Activated effector memory CD4-positive, alpha-beta T cell treated with anti-CD3 and anti-CD28 coated beads, Interleukin-2, amount 50 U/mL, for 16 hours (primary cell): ENCODE measurements around the gene RBM4.
"Not testable (repeated sequence)": the region's sequence is repeated elsewhere in the genome, so short reads cannot be mapped to it uniquely, and the experiment has no call there.

Experiments used
- DNase-seq: peaks from one replicate; pipeline ENCODE4 v3.0.0-alpha.2; 2020

Gene RBM4, protein sequence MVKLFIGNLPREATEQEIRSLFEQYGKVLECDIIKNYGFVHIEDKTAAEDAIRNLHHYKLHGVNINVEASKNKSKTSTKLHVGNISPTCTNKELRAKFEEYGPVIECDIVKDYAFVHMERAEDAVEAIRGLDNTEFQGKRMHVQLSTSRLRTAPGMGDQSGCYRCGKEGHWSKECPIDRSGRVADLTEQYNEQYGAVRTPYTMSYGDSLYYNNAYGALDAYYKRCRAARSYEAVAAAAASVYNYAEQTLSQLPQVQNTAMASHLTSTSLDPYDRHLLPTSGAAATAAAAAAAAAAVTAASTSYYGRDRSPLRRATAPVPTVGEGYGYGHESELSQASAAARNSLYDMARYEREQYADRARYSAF

GRCh38 chr11:66638177-66639065, at the start of gene RBM4:
Gene RBM4 (plus strand): TSS chr11:66638703. CDS start chr11:66639712, 1,009 bp downstream.
- DNase-seq: peak; percentile 98

GRCh38 chr11:66589315-66589714, 49.2 kb upstream of the RBM4 start:
- not testable (repeated sequence) for DNase-seq

DNA sequence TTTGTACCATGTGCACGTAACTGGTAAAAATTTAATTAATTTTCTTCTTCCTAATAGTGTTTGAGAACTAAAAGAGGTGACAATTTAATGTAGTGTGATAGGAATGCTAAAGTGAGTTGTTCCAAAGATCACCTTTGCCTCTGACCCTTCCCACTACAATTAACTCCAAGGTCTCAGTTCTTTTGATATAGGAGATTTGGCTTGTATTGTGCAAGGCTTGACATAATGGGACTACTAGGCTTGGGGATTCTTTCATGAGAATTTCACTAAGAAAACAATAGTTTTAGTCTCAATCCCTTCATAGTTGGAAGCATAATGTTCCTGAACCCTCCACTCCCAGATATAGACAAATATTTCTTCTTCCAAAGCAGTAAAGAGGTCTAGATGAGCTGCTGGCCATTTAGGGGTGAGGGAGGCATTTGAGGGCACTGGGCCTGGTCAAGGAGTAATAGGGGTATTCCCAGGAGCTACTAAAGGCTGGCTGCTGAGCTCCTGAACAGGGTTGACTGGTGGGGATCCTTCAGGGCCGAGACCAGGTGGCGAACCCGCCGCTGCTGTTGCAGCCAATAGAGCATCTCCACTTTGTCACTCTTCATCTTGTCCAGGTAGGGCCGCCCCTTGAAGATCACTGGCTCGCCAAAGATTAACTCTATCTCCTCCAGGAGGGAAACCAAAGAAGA, 48.4 kb upstream of the RBM4 start:
- no peak for DNase-seq

DNA sequence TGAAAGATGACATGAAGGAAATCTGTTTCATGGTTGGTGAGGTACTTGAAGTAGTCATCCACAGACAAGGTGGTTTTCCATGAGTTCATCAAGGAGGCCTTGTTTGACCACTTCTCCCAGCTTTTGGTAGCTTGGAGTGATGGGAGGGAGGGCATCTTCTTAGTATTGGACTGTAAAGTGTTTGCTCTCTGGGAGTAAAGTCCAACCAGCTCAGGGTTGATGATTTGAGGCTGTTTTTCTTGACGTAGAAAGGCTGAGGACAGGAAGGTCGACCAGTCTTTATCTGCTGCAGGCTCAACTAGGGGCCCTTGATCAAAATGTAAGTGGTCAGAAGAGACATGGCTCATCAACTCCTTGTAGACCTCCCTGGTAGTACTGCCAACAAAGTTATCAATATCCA, 47.3 kb upstream of the RBM4 start:
- DNase-seq: no peak

GRCh38 chr11:66592457-66593302, 45.8 kb upstream of the RBM4 start, which contains the start of the genes CCDC87 and CCS:
Gene CCDC87 (minus strand): TSS chr11:66593063. CDS start chr11:66593015, 48 bp downstream.
Gene CCS (plus strand): TSS chr11:66593185. CDS start chr11:66593262, 77 bp downstream.
- DNase-seq: peak; percentile 100

DNA sequence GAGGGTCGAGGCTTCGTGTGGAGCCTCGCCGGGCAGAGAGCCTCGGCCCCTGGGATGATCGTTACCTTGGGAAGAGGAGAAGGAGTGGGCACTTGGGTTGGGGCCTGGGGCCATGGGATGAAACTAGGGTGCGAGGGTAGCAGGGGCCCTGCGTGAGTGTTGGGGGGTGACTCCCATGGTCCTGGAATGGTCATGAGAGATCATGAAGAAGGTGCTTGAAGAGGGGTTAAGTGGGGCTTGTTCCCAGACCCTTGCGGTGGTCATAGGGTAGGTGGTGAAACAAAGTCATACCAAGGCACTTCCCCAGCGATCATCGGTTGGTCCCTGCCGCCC, 45.2 kb upstream of the RBM4 start:
- no peak for DNase-seq

GRCh38 chr11:66593650-66594049, 44.9 kb upstream of the RBM4 start:
- DNase-seq: no peak

DNA sequence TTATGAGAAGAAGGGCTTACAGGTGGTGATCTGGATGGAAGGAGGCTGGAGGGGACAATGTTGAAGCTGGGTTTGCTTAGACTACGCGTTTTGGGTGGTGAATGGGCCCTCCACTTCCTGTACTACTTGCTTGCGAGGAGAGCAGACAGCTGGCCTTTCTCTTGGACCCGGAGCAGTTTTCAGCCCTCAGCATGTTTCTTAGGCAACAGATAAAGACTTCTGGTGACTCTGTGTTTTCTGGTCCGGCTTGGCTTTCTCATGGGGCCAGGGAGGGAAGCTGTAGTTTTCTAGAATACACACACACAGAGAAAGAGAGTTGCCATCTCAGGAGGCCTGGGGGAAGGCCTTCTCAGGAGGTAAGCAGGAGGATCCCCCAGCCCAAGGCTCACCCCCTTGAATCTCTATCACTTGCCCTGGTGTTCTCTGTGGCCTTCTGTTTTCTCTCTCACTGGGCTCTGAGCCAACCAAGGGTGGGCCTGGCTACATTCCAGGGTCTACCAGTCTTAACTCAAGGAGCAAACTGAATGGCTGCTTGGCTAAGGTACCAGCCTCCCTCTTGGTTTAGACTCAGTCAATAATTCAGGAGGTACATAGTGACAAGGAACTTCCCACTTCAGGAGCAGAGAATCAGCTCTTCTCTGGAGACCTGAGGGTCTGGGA, 43.1 kb upstream of the RBM4 start:
- DNase-seq: no peak

DNA sequence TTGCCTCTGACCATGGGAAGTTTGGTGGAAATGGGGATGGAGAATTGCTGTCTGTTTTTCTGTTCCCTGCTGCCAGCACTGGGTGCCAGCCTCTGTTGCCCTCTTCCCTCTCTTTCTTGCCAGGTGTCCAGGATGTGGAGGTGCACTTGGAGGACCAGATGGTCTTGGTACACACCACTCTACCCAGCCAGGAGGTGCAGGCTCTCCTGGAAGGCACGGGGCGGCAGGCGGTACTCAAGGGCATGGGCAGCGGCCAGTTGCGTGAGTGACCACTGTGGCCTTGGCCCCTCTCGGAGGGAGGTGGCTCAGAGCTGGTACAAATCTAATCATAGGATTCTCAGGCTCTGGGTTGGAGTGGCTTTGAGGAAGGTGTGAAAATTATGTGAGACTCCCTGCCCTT, 39.5 kb upstream of the RBM4 start:
- DNase-seq: no peak

- no peak for DNase-seq
Measured at GRCh38 chr11:66600219-66600618, 38.3 kb upstream of the RBM4 start.

- DNase-seq: no peak
Measured at GRCh38 chr11:66600631-66601233, 37.8 kb upstream of the RBM4 start.

GRCh38 chr11:66603072-66603471, 35.4 kb upstream of the RBM4 start:
- no peak for DNase-seq

- no peak for DNase-seq
Measured at GRCh38 chr11:66604155-66604554, 34.3 kb upstream of the RBM4 start.

DNA sequence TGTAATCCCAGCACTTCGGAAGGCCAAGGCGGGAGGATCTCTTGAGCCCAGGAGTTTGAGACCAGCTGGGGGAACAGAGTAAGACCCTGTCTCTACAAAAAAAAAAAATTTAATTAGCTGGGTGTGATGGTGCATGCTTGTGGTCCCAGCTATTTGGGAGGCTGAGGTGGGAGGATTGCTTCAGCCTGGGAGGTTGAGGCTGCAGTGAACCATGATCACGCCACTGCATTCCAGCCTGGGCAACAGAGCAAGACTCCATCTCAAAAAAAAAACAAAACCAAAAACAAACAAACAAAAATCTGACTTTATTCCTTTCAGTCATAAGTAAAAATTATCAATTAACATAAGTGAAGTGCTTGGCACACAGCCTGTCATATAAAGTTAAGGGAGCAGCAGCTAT, 31.9 kb upstream of the RBM4 start:
- not testable (repeated sequence) for DNase-seq

- no peak for DNase-seq
Measured at GRCh38 chr11:66607126-66607834, 31.2 kb upstream of the RBM4 start.

DNA sequence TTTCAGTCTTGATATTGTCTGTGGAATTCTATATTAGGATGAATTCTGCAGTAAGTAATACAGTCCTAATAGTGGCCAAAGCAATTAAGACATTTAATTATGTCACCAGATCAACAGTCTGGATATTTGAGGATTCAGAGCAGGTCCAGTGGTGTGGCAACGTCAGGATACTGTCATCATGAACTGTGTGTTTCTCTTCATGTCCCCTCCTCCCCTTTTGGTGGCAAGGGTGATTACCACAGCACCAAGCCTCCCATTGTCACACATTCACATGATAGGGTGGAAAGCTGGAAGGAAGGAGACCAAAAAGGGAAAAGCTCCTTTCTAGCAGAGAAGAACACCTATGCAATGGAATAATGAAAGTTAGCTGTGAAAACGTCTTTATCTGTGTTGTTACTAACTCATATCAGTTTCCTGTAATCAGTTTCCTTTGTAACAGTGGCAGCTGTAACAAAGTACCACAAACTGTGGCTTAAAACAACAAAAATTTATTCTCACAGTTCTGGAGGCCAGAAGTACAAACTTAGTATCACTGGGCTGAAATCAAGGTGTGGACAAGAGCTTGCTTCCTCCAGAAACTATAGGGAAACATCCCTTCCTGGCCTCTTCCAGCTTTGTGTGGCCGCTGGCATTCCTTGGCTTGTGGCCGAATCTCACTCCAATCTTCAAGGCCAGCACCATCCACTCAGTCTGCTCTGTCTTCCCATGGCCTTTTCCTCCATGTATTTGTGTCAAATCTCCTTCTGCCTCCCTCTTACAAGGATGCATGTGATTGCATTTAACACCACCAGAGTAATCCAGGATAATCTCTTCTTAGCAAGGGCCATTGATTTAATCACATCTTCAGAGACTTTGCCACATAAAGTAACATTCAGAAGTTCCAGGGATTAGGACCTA, 28.5 kb upstream of the RBM4 start:
- DNase-seq: no peak

GRCh38 chr11:66612458-66612857, 26.0 kb upstream of the RBM4 start:
- no peak for DNase-seq

DNA sequence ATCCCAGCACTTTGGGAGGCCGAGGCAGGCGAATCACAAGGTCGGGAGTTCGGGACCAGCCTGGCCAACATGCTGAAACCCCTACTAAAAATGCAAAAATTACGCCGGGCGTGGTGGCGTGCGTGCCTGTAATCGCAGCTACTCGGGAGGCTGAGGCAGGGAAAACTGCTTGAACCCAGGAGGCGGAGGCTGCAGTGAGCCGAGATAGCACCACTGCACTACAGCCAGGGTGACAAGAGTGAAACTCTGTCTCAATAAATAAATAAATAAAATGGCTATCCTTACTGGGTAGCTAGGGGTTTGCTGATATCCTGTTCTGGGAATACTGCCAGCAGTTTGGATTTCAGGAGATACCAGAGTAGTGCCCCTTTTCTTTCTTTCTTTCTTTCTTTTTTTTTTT, 24.4 kb upstream of the RBM4 start:
- DNase-seq: no peak

DNA sequence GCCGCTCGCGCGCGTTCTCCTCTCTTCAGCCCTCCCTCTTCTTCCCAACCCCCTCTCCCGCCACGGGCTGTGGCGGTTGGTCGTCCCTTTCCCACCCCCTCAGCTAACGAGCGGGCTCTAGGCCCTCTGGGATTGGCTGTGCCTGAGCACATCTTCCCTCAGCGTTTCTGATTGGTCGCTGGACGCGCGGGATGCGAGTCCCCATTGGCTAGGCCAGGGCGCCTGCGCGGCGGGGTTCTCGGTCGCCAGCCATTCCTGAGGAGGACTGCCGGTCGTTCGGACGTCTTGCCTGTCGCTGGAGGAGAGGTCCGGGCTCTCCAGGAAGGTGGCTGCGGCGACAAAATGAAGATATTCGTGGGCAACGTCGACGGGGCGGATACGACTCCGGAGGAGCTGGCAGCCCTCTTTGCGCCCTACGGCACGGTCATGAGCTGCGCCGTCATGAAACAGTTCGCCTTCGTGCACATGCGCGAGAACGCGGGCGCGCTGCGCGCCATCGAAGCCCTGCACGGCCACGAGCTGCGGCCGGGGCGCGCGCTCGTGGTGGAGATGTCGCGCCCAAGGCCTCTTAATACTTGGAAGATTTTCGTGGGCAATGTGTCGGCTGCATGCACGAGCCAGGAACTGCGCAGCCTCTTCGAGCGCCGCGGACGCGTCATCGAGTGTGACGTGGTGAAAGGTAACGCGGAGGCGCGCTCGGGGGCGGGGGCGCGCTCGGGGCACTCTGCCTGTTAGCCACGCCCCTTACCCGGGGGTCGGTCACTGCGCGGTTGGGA, 21.9 kb upstream of the RBM4 start, which contains the start of gene RBM14:
RBM14 (plus strand) TSS at position 252 of the 776 bp plus-strand sequence; CDS start at position 343, 91 bp downstream.
- peak; percentile 100 for DNase-seq
